ENCODE measurements around the gene IRAK4.
"Not testable (repeated sequence)": the region's sequence is repeated elsewhere in the genome, so short reads cannot be mapped to it uniquely, and the experiment has no call there.

The IRAK4 gene

DNA sequence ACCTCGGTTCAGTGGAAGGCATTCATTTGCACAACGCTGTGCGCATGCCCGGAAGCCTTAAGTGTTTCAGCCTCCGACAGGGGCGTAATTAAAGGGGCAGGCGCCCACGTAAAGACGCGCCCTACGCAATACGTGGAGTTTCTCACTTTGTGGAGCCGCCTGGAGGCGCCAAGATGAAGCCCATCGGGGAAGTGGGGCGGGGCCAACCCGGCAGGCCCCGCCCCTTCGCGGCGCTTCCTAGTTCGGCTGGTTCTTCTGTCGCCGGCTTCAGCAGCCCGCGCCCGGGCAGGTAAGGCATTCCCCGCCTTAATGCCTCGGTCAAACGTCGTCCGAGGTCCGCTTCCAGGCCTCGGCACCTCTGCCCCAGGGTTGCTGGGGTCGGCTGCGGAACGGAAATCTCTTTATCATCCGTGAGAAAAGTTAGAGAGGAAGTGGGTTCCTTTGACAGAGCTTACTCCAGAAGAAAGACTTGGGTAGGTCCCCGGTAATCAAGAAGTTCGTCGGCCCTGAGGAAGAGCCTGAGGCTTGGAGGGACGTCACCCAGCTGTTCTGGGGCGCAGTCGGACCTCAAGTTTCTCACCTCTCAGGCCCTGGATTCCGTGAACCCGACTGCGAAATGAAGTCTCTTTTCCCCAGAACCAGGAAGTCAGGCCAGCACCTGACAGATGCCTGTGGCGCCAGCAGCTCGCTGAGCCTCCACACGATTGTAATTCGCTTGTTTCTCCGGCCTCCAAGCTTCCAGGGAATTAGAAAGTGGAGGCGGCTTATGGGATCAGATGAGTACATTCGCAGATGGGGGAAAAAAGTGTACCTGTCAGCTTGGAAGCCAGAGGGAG lies at the start of gene IRAK4, which contains the start of gene PUS7L:
IRAK4 (plus strand) TSS at position 224 of the 836 bp plus-strand sequence. CDS start 9,161 bp downstream, outside the sequence.
PUS7L (minus strand) TSS at position 63 of the 836 bp plus-strand sequence. CDS start 3,545 bp downstream, outside the sequence.
- peak; percentile 92 for DNase-seq (ENCODE audit: low read depth)

DNA sequence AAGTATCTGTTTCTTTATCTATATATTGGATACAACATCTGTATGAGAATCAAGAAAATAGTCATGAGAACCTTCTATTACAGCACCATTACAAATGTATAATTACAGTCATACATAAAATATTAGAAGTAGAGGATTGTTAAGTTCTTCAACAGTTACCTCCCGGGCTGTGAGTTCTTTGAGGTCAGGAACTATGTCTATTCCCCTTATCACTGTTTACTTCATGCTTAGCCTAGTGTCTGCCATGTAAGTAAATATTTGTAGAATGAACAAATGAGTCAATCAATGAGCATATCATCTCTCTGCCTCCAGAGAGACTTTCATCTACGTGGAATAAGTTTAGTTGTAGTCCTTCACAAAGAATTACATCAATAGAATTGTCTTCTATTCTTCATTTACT lies 47.4 kb upstream of the IRAK4 start:
- no peak for DNase-seq (ENCODE audit: low read depth)

DNA sequence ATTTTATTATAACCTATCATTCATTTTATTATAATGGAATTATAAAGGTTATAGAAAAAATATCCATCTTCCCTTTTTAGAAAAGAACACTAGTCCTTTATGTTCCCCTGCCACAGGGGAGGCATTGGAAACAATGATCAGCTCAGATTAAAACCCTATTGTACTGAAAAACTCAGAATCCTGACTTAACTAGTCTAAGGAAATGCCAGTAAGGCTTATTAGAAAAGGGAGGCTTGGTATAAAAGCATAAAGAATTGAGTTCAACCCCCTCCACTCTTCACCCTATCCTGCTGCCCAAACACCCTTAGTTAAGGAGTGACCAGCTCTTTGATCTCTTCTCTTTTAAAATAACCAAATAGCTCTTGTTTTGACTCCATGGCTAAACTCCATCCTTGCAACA lies 36.1 kb upstream of the IRAK4 start:
- no peak for DNase-seq (ENCODE audit: low read depth)

DNA sequence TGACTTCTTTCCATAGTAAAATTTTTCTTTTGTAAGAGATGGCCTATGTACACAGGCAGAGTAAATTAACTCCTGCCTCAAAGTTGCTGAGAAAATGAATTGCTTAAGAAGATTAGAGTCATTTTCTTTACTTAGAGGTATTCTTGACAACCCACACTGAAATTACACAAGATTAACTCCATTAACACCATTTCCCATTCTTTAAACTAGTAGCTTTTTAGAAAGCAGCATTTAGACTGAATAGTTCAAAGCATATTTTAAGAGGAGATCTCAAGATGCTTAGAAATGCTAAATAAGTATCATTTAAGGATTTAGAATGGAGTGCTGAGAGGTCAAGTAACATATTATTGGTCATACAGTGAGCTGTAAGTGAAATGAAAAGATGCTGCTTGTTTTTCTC lies 35.6 kb upstream of the IRAK4 start:
- no peak for DNase-seq (ENCODE audit: low read depth)

DNA sequence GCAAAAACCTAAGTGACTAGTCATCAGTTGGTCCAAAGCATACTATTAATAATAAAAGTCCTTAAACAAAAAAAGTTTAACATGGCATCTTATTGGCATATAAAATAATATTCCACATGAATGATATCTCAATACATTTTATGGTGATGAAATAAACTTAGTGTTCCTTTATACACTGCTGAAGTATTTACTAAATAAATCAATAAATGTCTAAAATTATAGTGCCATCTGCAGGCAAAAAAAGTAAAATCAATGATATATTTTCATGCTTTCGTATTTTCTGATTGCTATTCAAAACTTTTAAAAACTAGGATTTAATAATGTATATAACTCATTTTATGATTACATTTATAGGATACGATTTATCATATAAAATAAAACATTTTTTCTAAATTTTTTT lies 30.6 kb upstream of the IRAK4 start:
- DNase-seq (ENCODE audit: low read depth): no peak

DNA sequence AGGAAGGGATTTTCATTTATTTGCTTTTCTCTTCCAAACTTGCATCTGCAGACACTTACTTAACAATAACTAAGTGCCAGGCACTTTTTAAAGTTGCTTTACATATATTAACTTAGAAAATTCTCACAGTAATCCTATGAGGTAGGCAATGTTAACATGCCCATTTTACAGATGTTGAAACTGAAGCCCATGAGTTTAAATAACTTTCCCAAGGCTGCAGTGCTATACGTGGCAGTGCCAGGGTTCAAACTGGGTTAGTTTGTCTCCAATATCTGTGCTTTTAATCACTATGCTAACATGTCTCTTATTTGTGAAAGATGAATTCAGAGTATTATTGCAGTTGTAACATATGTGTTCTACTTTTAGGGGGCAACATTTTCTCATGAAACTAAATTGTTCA lies 30.1 kb upstream of the IRAK4 start:
- no peak for DNase-seq (ENCODE audit: low read depth)

DNA sequence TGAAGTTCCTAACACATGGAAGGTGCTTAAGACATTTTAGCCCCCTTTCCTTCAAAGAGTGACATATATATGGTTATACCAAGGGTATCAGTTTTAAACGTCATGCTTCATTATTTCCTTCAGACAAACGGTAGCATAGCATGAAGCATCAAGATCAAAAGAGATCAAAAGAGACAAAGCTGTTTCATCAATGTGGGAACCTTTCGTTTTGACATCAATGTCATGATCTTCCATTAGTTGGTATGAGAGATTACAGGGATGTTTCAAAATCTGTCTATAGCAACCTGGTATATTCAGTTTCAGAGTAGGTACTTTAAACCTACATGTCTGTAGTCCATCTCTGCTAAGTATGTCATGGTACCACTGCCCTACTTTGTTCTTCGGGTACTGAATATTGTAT lies 28.5 kb upstream of the IRAK4 start:
- no peak for DNase-seq (ENCODE audit: low read depth)

DNA sequence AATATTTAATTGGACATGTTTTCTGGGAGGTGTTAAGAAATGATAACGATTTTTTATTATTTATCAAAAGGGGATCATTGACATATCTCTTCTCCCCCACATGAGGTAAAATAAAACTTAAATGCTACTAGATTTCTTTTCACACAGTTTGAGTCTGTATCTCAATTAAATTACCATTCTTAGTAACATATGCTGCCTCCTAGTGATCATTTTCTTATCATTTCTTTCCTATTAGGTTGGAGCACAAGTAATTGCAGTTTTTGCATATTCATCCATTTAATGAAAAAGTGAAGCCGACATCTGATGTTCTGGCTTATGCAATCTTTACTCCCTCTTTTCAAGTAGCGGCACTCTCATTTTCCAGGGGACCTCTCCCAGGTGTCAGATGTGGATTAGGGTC lies 25.1 kb upstream of the IRAK4 start:
- DNase-seq (ENCODE audit: low read depth): no peak

DNA sequence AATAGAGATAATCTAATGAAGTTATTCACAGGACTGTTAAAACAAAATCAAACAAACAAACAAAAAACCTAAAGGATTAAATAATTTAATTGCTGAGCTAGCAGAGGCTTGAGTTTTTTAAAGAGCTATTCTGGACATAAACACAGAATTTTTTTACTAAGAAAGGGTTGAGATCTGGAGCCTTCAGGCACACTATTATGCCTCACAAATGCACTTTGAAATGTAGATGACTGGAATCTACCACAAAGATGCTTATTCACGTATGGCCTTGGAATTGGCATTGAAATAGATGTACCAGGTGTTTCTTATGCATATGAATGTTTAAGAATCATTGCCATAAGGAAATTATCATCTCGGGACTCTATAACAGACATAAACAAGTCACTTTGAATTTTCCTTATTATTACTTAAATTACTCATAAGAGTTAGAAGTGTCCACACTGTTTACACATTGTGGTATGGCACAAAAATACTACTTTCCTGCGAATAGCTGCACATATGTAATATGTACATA lies 21.8 kb upstream of the IRAK4 start:
- no peak for DNase-seq (ENCODE audit: low read depth)

DNA sequence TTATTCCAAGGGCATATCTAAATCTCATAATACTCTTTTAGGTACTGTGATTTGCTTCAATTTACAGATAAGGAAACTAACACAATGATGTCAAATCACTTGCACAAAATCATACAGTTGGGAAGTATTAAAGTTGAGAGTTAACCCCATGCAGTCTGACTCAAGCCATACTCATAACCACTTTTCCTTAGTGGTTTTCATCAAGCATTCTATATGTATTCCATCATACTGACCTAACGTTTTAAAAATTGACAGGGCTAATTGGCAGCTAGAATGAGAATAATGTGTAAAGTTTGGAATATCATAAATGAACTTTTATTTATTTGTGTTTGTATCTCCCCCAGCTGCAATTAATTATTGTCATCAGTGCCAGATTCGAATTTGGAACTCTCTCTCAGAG lies 21.1 kb upstream of the IRAK4 start:
- DNase-seq (ENCODE audit: low read depth): no peak

DNA sequence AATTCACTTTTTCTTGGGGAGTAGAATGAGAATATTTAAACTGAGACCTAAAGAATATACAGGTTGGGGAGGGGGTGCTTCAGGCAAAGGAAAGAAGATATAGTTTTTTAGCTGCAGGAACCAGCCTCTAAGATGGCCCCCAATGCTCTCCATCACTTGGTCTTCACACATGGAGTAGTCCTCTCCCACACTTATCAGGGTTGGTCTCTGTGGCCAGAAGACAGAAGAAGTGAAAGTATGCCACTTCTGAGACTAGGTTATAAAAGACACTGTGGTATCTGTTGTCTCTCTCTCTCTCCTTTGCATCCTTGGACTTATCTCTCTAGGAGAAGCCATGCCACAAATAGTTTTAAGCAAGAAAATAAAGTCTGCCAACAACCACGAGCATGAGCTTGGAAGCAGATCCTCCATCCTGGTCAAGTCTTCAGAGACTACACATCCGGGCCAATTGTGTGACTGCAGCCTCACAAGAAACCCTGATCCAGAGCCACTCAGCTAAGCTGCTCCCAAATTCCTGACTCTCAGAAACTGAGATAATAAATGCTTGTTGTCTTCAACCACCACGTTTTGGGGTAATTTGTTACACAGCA lies 18.1 kb upstream of the IRAK4 start:
- DNase-seq (ENCODE audit: low read depth): no peak

DNA sequence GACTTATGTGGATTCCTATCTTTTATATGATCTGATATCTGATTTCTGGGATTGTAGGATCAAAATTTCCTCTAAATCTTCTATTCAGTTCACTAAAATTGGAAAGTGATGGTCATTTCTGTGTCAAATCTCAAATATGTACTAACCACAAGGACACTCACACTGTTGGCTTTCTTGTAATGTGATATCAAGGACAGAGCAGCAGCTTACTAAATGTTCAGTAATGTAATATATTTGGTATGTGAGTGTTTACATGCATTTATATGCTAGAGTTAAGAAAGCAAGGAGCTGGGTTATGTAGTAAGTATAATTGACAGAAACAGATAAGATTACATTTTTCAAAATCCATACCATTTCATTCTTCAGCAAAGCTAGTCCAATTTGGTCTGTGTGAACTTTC lies 16.6 kb upstream of the IRAK4 start:
- no peak for DNase-seq (ENCODE audit: low read depth)

DNA sequence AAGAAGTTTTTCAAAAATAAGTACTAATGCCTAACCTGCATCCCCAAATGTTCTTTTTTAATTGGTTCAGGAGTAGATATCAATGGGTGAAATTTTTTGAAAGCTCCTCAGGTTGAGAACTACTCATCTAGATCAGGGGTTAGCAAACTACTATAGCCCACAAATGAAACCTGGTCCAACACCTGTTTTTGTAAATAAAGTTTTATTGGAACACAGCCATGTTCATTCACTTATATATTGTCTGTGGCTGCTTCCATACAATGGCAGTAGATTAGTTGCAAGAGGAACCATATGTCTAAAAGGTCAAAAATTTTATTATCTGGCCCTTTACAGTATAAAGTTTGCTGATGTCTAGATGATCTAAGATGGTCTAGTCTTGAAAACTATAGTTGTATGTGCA lies 13.9 kb upstream of the IRAK4 start:
- DNase-seq (ENCODE audit: low read depth): no peak

DNA sequence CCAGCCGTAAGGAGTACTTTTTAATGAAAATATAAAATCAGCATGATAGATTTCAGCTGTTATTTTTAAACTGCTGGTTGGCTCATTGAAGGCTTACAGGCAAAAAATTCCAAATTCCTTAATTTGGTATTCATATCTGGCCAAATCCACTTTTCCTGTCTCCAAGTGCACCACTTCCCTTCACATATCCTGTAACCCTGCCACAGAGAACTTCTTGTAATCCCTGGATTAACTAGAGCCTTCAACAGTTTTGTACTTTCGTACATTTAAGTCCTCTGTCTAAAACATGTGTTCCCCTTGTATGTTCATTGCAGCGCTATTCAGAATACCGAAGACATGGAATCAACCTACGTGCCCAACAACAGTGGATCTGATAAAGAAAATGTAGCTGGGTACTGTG lies 9.7 kb upstream of the IRAK4 start:
- DNase-seq (ENCODE audit: low read depth): no peak

DNA sequence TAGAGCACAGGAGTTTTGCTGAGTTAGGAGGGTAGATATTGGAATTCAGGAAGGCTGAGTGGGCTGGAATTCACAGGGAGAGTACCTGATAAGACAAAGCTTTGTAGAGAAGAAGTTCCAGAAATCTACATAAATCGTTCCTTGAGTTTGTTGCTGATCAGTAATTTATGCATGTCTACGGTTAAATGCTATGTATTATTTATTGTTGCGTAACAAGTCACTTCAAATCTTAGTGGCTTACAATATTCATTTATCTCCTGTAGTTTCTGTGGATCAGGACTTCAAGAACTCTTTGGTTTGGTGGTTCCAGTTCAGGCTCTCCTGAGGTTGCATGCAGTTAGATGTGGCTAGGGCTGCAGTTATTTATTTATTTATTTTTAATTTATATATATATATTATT lies 7.9 kb upstream of the IRAK4 start:
- no peak for DNase-seq (ENCODE audit: low read depth)

DNA sequence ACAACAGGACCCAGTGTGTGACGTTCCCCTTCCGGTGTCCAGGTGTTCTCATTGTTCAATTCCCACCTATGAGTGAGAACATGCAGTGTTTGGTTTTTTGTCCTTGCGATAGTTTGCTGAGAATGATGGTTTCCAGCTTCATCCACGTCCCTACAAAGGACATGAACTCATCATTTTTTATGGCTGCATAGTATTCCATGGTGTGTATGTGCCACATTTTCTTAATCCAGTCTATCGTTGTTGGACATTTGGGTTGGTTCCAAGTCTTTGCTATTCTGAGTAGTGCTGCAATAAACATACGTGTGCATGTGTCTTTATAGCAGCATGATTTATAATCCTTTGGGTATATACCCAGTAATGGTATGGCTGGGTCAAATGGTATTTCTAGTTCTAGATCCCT lies 7.4 kb upstream of the IRAK4 start:
- not testable (repeated sequence) for DNase-seq (ENCODE audit: low read depth)

DNA sequence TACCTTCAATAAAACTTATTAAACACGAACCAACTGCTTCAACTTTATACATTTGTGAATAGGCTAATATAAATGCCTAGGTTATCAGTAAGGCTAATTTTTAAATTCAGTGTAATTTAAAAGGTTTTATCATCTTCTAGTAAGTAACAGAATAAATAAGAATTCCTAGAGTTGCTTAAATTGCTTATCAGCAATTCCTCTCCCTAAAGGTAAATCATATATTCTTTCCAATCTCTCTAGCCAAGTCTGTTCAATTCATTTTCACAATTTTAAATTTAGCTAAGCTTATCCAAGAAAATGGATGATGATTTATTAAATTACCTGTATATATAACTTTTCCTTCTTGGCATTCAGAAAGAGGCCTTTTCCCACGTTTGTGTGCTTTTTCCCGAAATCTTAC lies 4.7 kb upstream of the IRAK4 start:
- DNase-seq (ENCODE audit: low read depth): no peak

DNA sequence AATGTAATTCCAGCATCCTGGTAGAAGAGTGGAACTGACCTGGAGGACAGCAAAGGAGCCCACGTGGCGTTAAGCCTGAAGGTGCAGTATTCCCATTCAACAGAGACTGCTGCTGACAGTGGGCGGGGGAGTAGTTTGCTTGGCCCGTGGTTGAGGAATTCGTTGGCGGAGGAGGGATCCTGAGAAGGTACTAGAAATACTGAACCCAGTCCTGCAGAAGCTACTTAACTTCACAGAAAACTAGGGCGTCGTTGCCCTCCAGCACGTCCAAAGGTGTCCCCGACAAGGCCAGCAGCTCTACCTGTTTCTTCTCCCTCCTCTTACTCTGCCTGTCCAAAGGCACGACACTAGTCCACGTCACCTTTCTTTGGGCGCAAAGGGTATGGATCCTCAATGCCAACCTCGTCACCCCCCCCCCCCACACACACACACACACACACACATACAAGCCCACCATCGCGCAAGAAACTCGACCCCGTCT lies 464 bp upstream of the IRAK4 start:
- DNase-seq (ENCODE audit: low read depth): no peak

DNA sequence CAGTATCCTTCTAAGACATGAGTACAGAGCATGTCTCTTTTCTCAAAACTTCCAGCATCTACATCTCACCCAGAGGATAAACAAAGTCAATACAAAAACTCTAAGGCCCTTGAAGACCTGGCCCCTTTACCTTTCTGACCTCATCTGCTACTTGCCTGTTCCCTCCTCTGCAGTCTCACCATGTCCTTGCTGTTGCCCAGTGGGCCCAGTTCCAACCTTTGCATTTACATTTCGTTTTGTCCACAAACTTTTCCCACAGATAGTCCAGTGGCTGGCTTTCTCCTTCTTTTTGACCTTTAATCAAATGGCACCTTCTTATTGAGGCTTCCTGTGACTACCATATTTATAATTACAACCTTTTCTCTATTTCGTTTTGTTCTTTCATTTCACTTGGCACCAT lies 1.6 kb downstream of the IRAK4 start:
- DNase-seq (ENCODE audit: low read depth): no peak

DNA sequence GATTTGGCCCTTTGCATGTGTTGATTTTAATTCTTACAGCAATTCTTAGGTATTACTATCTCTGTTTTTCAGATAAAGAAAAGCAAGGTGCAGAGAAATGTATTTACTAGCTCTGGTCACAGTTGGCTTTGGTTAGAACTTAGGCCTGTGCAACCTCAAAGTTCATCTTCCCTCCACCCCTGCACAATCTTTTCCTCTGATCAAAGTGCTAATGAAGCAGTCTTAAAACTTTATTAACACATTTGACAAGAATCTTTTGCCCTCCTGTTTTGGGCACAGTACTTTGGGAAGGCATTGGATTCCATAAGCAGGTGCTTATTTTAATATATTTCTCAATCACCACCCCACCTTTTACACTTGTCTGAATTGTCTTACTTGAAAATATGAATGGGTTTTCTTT lies 2.7 kb downstream of the IRAK4 start:
- no peak for DNase-seq (ENCODE audit: low read depth)

DNA sequence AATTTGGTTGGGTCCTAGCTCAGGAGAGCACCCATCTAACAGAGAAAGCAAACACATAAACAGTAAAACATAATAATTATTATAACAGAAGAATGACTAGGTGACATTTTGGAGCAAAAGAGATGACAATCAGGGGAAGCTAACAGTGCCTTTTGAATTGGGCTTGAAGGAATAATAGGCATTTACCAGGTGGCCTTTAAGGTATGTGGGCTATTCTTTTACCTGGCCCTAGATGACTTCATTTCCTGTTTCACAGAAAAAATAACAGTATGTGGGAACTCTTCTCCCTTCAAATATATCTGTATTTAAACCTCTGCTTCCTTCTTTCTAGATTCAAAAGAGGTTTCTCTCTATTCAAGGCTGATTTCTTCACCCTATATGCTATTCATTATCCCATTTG lies 3.8 kb downstream of the IRAK4 start:
- DNase-seq (ENCODE audit: low read depth): no peak

DNA sequence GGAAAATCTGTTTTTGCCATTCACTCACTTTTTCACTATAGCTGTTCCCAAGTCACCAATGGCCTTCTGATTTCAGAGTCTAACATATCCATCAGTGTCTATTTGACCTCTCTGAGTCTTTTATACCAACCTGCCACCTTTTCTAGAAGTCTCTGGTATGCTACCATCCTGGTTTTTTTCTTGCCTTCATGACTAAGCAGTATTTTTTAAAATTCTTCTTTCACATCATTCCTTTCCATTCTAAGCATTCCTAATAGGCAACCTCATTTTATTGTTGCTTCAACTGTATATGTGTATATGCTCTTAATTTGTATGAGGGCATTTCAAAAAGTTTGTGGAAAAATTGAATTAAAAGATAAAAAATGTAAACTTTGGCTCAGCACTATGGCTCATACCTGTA lies 5.0 kb downstream of the IRAK4 start:
- DNase-seq (ENCODE audit: low read depth): no peak

DNA sequence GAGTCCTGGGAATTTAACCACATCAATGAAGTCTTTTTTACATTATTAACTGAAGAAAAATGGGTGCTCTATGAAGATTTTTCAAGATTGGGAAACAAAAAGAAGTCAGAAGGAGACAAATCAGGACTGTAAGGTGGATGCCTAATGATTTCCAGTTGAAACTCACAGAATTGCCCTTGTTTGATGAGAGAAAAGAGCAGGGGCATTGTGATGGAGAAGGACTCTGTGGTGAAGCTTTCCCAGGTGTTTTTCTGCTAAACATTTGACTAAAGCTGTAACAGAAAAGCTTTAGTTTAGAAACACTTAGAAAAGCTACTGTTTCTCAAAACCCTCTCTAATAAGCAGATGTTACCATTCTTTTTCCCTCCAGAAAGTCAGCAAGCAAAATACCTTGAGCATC lies 5.8 kb downstream of the IRAK4 start:
- DNase-seq (ENCODE audit: low read depth): no peak
